DOHH2 (cell line): ENCODE data around the gene PXMP2.

Experiments used
- H3F3A ChIP-seq: fragments of 200-600 bp; sonication (generic), shearing (Covaris generic); 2 replicates; pipeline ENCODE4 v1.6.0; 2016; ENCODE audit warnings: antibody characterized with exemption, mild to moderate bottlenecking; ENCODE audit not compliant: control insufficient read depth, insufficient read depth
- H3K27ac ChIP-seq: fragments of 200-600 bp; sonication (generic); 2 replicates; pipeline ENCODE4 v1.5.1; 2014; ENCODE audit warnings: low read depth, mild to moderate bottlenecking, low read length, moderate library complexity
- H3K27me3 ChIP-seq: fragments of 200-600 bp; sonication (generic); 2 replicates; pipeline ENCODE4 v1.6.1; 2014; ENCODE audit warnings: mild to moderate bottlenecking, low read length, mixed read lengths; ENCODE audit not compliant: control insufficient read depth
- H3K36me3 ChIP-seq: fragments of 200-600 bp; sonication (generic); 2 replicates; pipeline ENCODE4 v1.6.1; 2014; ENCODE audit warnings: mild to moderate bottlenecking, low read length, moderate library complexity, mixed read lengths; ENCODE audit not compliant: control insufficient read depth
- H3K4me1 ChIP-seq: fragments of 200-600 bp; sonication (generic); 2 replicates; pipeline ENCODE4 v1.6.1; 2014; ENCODE audit warnings: mild to moderate bottlenecking, low read length, mixed read lengths; ENCODE audit not compliant: control insufficient read depth
- H3K4me2 ChIP-seq: fragments of 200-600 bp; sonication (generic); 2 replicates; pipeline ENCODE4 v1.6.0; 2014; ENCODE audit warnings: mild to moderate bottlenecking, low read length, moderate library complexity
- H3K4me3 ChIP-seq: fragments of 200-600 bp; sonication (generic); 2 replicates; pipeline ENCODE4 v1.5.1; 2014; ENCODE audit warnings: mild to moderate bottlenecking, low read length, mixed read lengths
- H3K79me2 ChIP-seq: fragments of 200-600 bp; sonication (generic); 2 replicates; pipeline ENCODE4 v1.6.1; 2014; ENCODE audit warnings: mild to moderate bottlenecking, low read length, mixed read lengths; ENCODE audit not compliant: control insufficient read depth
- H3K9me2 ChIP-seq: fragments of 200-600 bp; sonication (generic); replicated peaks from 2 replicates; pipeline ENCODE4 v1.6.1; 2014; ENCODE audit warnings: mild to moderate bottlenecking, low read length, mixed read lengths; ENCODE audit not compliant: control insufficient read depth
- H3K9me3 ChIP-seq: fragments of 200-600 bp; sonication (generic); 2 replicates; pipeline ENCODE4 v1.6.1; 2014; ENCODE audit warnings: antibody characterized with exemption, low read length, mixed read lengths; ENCODE audit not compliant: control insufficient read depth, insufficient read depth
- H4K20me1 ChIP-seq: fragments of 200-600 bp; sonication (generic); 2 replicates; pipeline ENCODE4 v1.6.0; 2014; ENCODE audit warnings: low read depth, mild to moderate bottlenecking, antibody characterized with exemption, low read length, moderate library complexity; ENCODE audit not compliant: control insufficient read depth, insufficient read depth
- EZH2phosphoT487 ChIP-seq: fragments of 200-600 bp; sonication (generic); IDR thresholded peaks from 2 replicates; pipeline ENCODE4 v1.6.1; 2017; ENCODE audit warnings: borderline replicate concordance, mild to moderate bottlenecking, antibody characterized with exemption, low read length, moderate library complexity, mixed read lengths
- TF ChIP-seq, protein P1 (sequence below): fragments of 200-600 bp; sonication (generic); IDR thresholded peaks from one replicate; pipeline ENCODE4 v1.5.1; 2014; ENCODE audit warnings: antibody characterized with exemption, mild to moderate bottlenecking, low read depth, low read length; ENCODE audit not compliant: poor library complexity, severe bottlenecking

The PXMP2 gene

DNA sequence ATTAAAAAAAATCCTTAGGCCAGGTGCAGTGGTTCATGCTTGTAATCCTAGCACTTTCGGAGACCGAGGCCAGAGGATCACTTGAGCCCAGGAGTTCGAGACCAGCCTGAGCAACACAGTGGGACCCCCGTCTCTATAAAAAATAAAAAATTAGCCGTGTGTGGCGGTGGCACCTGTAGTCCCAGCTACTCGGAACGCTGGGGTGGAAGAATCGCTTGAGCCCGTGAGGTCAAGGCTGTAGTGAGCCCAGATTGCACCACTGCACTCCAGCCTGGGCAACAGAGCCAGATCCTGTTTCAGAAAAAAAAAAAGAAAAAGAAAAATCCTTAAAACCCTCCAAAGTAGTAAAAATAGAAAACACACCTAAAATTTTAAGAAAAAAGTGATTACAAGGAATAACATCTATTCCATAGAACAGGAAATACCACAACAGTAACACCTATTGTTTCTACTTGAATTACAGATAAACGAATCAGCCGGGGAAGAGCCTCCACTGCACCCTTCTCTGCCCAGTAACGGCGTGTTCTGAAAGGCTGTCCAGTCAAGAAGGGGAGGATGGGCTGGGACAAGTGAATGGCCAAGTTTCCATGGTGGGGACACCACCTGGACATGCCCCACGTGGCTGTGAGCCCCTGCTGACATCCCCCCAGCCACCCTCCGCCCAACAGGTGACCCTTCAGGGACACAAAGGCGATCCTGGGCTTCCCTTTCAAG is 18.1 kb upstream of the PXMP2 start:
- Histone ChIP-seq H3K4me1 (no peaks in the 10 kb centered on the region), H3K9me2 (no peaks in the 10 kb centered on the region), H3K27ac (no peak overlapping the region), H3K79me2 (no peaks in the 10 kb centered on the region), H3K9me3 (no peaks in the 10 kb centered on the region), H3K4me3 (no peak overlapping the region), H3K4me2 (no peak overlapping the region), H3K27me3 (no peaks in the 10 kb centered on the region), H3K36me3 (peaks cover 89% of the 10 kb centered on the region), H4K20me1 (no peaks in the 10 kb centered on the region), H3F3A (no peaks in the 10 kb centered on the region)
- no peak for TF ChIP-seq EZH2phosphoT487
- TF ChIP-seq, protein P1, sequence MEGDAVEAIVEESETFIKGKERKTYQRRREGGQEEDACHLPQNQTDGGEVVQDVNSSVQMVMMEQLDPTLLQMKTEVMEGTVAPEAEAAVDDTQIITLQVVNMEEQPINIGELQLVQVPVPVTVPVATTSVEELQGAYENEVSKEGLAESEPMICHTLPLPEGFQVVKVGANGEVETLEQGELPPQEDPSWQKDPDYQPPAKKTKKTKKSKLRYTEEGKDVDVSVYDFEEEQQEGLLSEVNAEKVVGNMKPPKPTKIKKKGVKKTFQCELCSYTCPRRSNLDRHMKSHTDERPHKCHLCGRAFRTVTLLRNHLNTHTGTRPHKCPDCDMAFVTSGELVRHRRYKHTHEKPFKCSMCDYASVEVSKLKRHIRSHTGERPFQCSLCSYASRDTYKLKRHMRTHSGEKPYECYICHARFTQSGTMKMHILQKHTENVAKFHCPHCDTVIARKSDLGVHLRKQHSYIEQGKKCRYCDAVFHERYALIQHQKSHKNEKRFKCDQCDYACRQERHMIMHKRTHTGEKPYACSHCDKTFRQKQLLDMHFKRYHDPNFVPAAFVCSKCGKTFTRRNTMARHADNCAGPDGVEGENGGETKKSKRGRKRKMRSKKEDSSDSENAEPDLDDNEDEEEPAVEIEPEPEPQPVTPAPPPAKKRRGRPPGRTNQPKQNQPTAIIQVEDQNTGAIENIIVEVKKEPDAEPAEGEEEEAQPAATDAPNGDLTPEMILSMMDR = no peak

DNA sequence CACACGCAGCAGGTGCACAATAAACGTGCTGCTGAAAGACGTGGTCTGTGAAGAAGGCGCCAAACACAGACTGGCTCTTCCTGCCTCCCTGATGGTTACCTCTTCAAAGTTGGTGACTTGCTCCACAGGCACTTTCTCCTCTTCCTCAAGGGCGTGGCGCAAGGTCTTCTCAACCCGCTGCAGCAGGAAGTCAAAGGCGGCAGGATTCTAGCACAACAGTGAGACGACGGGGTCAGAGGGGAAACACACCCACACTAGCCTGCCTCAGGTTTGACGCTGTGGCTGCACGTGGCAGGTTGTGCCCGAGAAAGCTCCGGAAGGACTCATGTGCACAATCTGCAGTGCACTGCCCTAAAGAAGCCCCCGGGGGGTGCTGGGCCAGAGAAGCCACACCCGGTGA is 15.3 kb upstream of the PXMP2 start:
- Histone ChIP-seq H3K4me1 (no peaks in the 10 kb centered on the region), H3K4me2 (no peak overlapping the region), H3K27ac (no peak overlapping the region), H3K4me3 (no peak overlapping the region), H3K9me3 (no peaks in the 10 kb centered on the region), H3F3A (no peaks in the 10 kb centered on the region), H3K27me3 (no peaks in the 10 kb centered on the region), H3K9me2 (no peaks in the 10 kb centered on the region), H3K36me3 (peaks cover 89% of the 10 kb centered on the region), H4K20me1 (no peaks in the 10 kb centered on the region), H3K79me2 (peaks cover 3% of the 10 kb centered on the region)
- TF ChIP-seq, protein P1 = no peak
- no peak for TF ChIP-seq EZH2phosphoT487

DNA sequence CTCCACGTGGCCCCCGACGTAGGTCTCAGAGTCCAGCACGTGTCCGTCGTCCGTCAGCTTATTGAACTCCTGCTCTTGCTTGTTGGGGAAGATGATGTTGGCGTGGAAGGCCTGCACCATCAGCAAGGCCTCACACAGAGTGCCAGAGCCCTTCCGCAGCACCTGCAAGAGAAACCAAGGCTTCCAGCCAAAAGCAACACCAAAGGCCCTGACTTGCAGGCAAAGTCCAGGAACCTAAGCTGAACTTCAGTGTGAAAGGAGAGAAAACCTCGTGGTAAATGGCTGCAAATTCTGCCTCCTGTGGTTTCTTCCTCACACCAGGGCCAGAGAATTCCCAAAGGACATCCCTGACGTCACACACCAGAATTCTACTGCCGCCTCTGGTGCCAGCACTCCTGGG is 14.7 kb upstream of the PXMP2 start:
- H3K36me3 ChIP-seq = peaks cover 89% of the 10 kb centered on the region
- no peak overlapping the region for H3K4me3 ChIP-seq
- peaks cover 9% of the 10 kb centered on the region for H3K79me2 ChIP-seq
- H3K9me3 ChIP-seq = no peaks in the 10 kb centered on the region
- H3F3A ChIP-seq = no peaks in the 10 kb centered on the region
- no peak overlapping the region for H3K27ac ChIP-seq
- H4K20me1 ChIP-seq = peaks cover 3% of the 10 kb centered on the region; the same call in 1 of the 2 replicates
- no peak overlapping the region for H3K4me2 ChIP-seq
- TF ChIP-seq, protein P1 = no peak
- no peaks in the 10 kb centered on the region for H3K27me3 ChIP-seq
- no peaks in the 10 kb centered on the region for H3K9me2 ChIP-seq
- no peaks in the 10 kb centered on the region for H3K4me1 ChIP-seq
